B cell (primary cell): ENCODE measurements around the gene TYK2. TPM values are rescaled to one million over a fixed set of nuclear protein-coding genes. Genes with fewer than 3 reads are reported as not detected.
"Not testable (repeated sequence)": the region's sequence is repeated elsewhere in the genome, so short reads cannot be mapped to it uniquely, and the experiment has no call there.

ENCODE experiments used
- ATAC-seq: fragments of 200-7000 bp; cut with Tn5 transposase; one replicate; pipeline ENCODE4 v1.10.0; 2021; ENCODE audit warnings: low read depth, mild to moderate bottlenecking, moderate number of reproducible peaks, moderate library complexity
- CTCF ChIA-PET: fragments of 350-600 bp; sonication (Branson Sonifier 250); formaldehyde crosslinking; loops from one replicate; lab custom pipeline; 2021; ENCODE audit warnings: antibody characterized with exemption, inconsistent platforms; lab: Charles Lee
- POLR2A ChIA-PET: fragments of 350-600 bp; sonication (Branson Sonifier 250); formaldehyde crosslinking; loops from one replicate; lab custom pipeline; 2021; ENCODE audit warnings: antibody characterized with exemption; lab: Charles Lee
- DNase-seq: peaks from one replicate; pipeline ENCODE4 v3.0.0; 2013
- H2AFZ ChIP-seq: 2 replicates; pipeline ENCODE4 v1.6.1; 2012; ENCODE audit warnings: mild to moderate bottlenecking, low read depth, low read length; ENCODE audit not compliant: insufficient read depth, poor library complexity, severe bottlenecking
- H3K27ac ChIP-seq, 2 donors: 1 replicate in 1 of 2; 2 replicates in 1 of 2; pipeline ENCODE4 v1.5.1; 2012 to 2013; ENCODE audit warnings: low read length in 2 of 2, mild to moderate bottlenecking in 2 of 2, moderate library complexity in 1 of 2
- H3K27me3 ChIP-seq, 4 experiments: fragments of 200-600 bp in 1 of 4; sonication (generic) in 1 of 4; replicated peaks in 1 of 4; 1 replicate in 2 of 4; 2 replicates in 2 of 4; pipeline versions ENCODE4 v1.6.1 to v1.7.0; 2013 to 2016; ENCODE audit warnings: low read length in 3 of 4, mild to moderate bottlenecking in 2 of 4, mixed read lengths in 1 of 4, moderate library complexity in 1 of 4; ENCODE audit not compliant: insufficient read depth in 4 of 4, control insufficient read depth in 3 of 4; ENCODE audit errors: control extremely low read depth in 1 of 4
- H3K36me3 ChIP-seq, 2 experiments: replicated peaks in 1 of 2; 1 replicate in 1 of 2; 2 replicates in 1 of 2; pipeline versions ENCODE4 v1.6.1 to v1.7.1; 2013; ENCODE audit warnings: low read length in 1 of 2; ENCODE audit not compliant: insufficient read depth in 2 of 2, control insufficient read depth in 1 of 2; ENCODE audit errors: control extremely low read depth in 1 of 2, extremely low read depth in 1 of 2
- H3K4me1 ChIP-seq, 2 donors: fragments of 200-600 bp in 1 of 2; sonication (generic) in 1 of 2; 1 replicate in 1 of 2; 2 replicates in 1 of 2; pipeline versions ENCODE4 v1.5.1 to v1.6.1; 2013 to 2017; ENCODE audit warnings: low read length in 2 of 2; ENCODE audit not compliant: control insufficient read depth in 2 of 2, insufficient read depth in 2 of 2
- H3K4me2 ChIP-seq: replicated peaks from 2 replicates; pipeline ENCODE3; 2012; ENCODE audit warnings: mild to moderate bottlenecking, low read depth, low read length; ENCODE audit not compliant: poor library complexity, severe bottlenecking
- H3K4me3 ChIP-seq, 5 experiments: fragments of 200-600 bp in 1 of 5; sonication (generic) in 1 of 5; 1 replicate in 3 of 5; 2 replicates in 2 of 5; pipeline versions ENCODE4 v1.5.1 to v1.7.0; 2011 to 2016; ENCODE audit warnings: low read length in 4 of 5, mild to moderate bottlenecking in 4 of 5, low read depth in 2 of 5, control low read depth in 1 of 5, moderate library complexity in 1 of 5; ENCODE audit not compliant: insufficient read depth in 1 of 5; ENCODE audit errors: control extremely low read depth in 1 of 5, extremely low read depth in 1 of 5
- H3K79me2 ChIP-seq: fragments of 200-600 bp; sonication (generic); one replicate; pipeline ENCODE4 v1.6.0; 2016; ENCODE audit warnings: low read length; ENCODE audit not compliant: control insufficient read depth, insufficient read depth
- H3K9ac ChIP-seq: fragments of 200-600 bp; sonication (generic); 2 replicates; pipeline ENCODE4 v1.6.1; 2017; ENCODE audit warnings: mild to moderate bottlenecking, low read length, moderate library complexity
- H3K9me3 ChIP-seq, 3 donors: one replicate each; pipeline versions ENCODE4 v1.6.1 to v1.7.1; 2013; ENCODE audit warnings: low read length in 2 of 3; ENCODE audit not compliant: control insufficient read depth in 2 of 3, insufficient read depth in 1 of 3; ENCODE audit errors: control extremely low read depth in 1 of 3
- H4K20me1 ChIP-seq: 2 replicates; pipeline ENCODE4 v1.6.0; 2012; ENCODE audit warnings: mild to moderate bottlenecking, low read length; ENCODE audit not compliant: insufficient read depth, control insufficient read depth, poor library complexity, severe bottlenecking
- H3K27ac Mint-ChIP-seq: one replicate; pipeline ENCODE4 v1.8.0; 2021; ENCODE audit warnings: mixed read lengths
- H3K27me3 Mint-ChIP-seq: one replicate; pipeline ENCODE4 v1.8.0; 2021; ENCODE audit warnings: mixed read lengths
- H3K4me1 Mint-ChIP-seq: one replicate; pipeline ENCODE4 v1.8.0; 2021; ENCODE audit warnings: mixed read lengths
- H3K4me3 Mint-ChIP-seq: one replicate; pipeline ENCODE4 v1.8.0; 2021; ENCODE audit warnings: mixed read lengths
- H3K9me3 Mint-ChIP-seq: one replicate; pipeline ENCODE4 v1.8.0; 2022; ENCODE audit warnings: mixed read lengths; ENCODE audit not compliant: insufficient read depth
- CTCF ChIP-seq: fragments of 200-600 bp; IDR thresholded peaks from one replicate; pipeline ENCODE4 v1.8.0; 2022; ENCODE audit warnings: antibody characterized with exemption, mild to moderate bottlenecking
- EZH2 ChIP-seq: IDR thresholded peaks from 2 replicates; pipeline ENCODE4 v1.6.1; 2012; ENCODE audit warnings: borderline replicate concordance, low read depth, mild to moderate bottlenecking, moderate library complexity, low read length; ENCODE audit not compliant: insufficient read depth, poor library complexity, severe bottlenecking
- WGBS: methylation state at CpG from one replicate; pipeline ENCODE4 v1.1.5; 2013; ENCODE audit warnings: missing lambda C conversion rate; ENCODE audit not compliant: insufficient coverage; 5-methylcytosine and 5-hydroxymethylcytosine counted together
- intact Hi-C: fragments of 100-400 bp; cut with micrococcal nuclease; formaldehyde crosslinking; loops from one replicate; pipeline ENCODE4 v1.10.0; 2022
- polyA plus RNA-seq: library from polyadenylated mRNA; depleted of rRNA; stranded (reverse); fragments of >200 nt; gene quantifications from 2 replicates; pipeline ENCODE4 v1.2.3, GENCODE V29; 2012
- total RNA-seq, 2 donors: library from RNA; stranded (reverse); fragments of 120-200 nt in 1 of 2; gene quantifications; 1 replicate in 1 of 2; 2 replicates in 1 of 2; pipeline versions ENCODE4 v1.2.3 to v1.2.4, GENCODE V29; 2013 to 2022

The TYK2 gene
- total and polyA plus RNA-seq, 2 donors (not counting 1 experiment from before 2014, with no cell fraction given), result 337 to 343 TPM

DNA sequence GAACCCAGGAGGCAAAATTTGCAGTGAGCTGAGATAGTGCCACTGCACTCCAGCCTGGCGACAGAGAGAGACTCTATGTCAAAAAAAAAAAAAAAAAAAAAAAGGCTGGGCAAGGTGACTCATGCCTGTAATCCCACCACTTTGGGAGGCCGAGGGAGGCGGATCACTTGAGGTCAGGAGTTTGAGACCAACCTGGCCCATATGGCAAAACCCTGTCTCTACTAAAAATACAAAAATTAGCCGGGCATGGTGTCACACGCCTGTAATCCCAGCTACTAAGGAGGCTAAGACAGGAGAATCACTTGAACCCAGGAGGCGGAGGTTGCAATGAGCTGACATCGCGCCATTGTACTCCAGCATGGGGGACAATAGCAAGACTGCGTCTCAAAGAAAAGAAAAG, 43.6 kb downstream of the TYK2 start:
- peaks cover 0 to 15% (median 0%) of the 10 kb centered on the region in 3 donors for H3K9me3 ChIP-seq
- H3K9me3 Mint-ChIP-seq, H3K4me3 ChIP-seq, H3K27ac Mint-ChIP-seq, H3K27ac ChIP-seq, H3K4me3 Mint-ChIP-seq, H3K27me3 Mint-ChIP-seq, DNase-seq, H2AFZ ChIP-seq, H3K27me3 ChIP-seq, ATAC-seq, H3K4me2 ChIP-seq, H3K9ac ChIP-seq, POLR2A ChIA-PET, intact Hi-C loops: not testable (repeated sequence)
- H3K79me2 ChIP-seq, result peaks cover 81% of the 10 kb centered on the region
- peaks cover 0 to 24% of the 10 kb centered on the region in 2 experiments for H3K36me3 ChIP-seq
- 98% methylated on average over 6 of the region's 9 CpGs for WGBS
- peaks cover 27 to 45% of the 10 kb centered on the region in 2 donors for H3K4me1 ChIP-seq
- peaks cover 39% of the 10 kb centered on the region for H3K4me1 Mint-ChIP-seq
- CTCF ChIA-PET, result interaction anchor here (0.6 to 4.3 kb wide), 4 partner anchors 39 to 78 kb away, joined by 3 to 14 read pairs (median 3); partner anchors contain the start of gene ICAM1
- H4K20me1 ChIP-seq, result peaks cover 34% of the 10 kb centered on the region

DNA sequence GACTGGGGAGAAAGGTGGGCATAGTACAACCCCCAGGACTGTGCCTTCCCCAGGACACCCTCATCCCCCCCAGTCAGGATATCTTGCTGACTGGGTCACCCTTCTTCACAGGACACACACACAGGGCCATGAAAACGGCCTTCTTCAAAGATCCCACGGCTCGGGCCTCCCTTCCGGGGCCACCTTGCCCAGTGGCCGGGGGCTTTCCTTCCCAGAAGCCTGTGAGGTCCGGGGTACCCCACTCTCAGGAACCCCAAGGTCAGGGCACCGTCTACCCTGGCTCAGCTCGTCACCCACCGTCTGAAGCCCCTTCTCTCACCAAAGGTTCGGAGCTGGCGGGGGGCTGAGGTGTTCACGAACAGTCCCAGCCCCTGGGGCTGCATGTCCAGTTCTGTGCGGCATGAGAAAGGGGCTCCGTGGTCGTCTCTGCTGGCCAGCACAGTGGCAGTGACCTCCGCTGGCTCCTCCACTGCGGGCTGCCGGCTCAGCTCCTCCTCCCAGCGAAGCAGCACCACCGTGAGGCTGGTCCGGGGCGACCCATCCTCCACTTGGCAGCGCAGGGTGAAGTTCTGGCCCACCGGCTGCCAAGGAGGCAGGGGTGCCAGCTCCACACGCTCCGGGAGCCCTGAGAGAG, 44.9 kb downstream of the TYK2 start:
- Histone ChIP-seq H3K27me3 (no peaks in the 10 kb centered on the region), H3K27ac (no peak overlapping the region), H4K20me1 (peaks cover 43% of the 10 kb centered on the region), H3K4me2 (no peak overlapping the region), H3K79me2 (peaks cover 90% of the 10 kb centered on the region), H3K4me1 (peaks cover 27 to 43% of the 10 kb centered on the region in 2 donors), H3K9ac (no peak overlapping the region), H3K9me3 (peaks cover 0 to 15% (median 0%) of the 10 kb centered on the region in 3 donors), H3K36me3 (peaks cover 0 to 26% of the 10 kb centered on the region in 2 experiments), H2AFZ (no peak overlapping the region), H3K4me3 (no peak overlapping the region)
- H3K4me3 Mint-ChIP-seq, result no peak overlapping the region
- no peak overlapping the region for H3K27ac Mint-ChIP-seq
- H3K27me3 Mint-ChIP-seq, result no peaks in the 10 kb centered on the region
- TF ChIP-seq CTCF (no peak), EZH2 (no peak)
- no peaks in the 10 kb centered on the region for H3K9me3 Mint-ChIP-seq
- ATAC-seq, result no peak
- peaks cover 39% of the 10 kb centered on the region for H3K4me1 Mint-ChIP-seq
- peak; percentile 6 for DNase-seq
- intact Hi-C loops, result no loop called here
- CTCF ChIA-PET, result interaction anchor here (4.3 kb wide), 1 partner anchor 65 kb away, joined by 14 read pairs; the partner anchor contains the start of gene ICAM1
- POLR2A ChIA-PET, result no interaction called here
- WGBS, result 97% methylated on average over 26 of the region's 26 CpGs
